DMS 273 treated with DMSO at 0.1 percent for 48 hours (cell line): ENCODE results near the gene INSL3.

Experiments
- DNase-seq: peaks from one replicate; lab custom pipeline; 2025; lab: John Stamatoyannopoulos, UW

The INSL3 gene

GRCh38 chr19:17846146-17846545 lies 24.8 kb upstream of the INSL3 start:
- DNase-seq = no peak

- DNase-seq = no peak
Measured at GRCh38 chr19:17843908-17844490, 22.7 kb upstream of the INSL3 start.

- no peak for DNase-seq
Measured at GRCh38 chr19:17843292-17843827, 22.0 kb upstream of the INSL3 start.

- no peak for DNase-seq
Measured at GRCh38 chr19:17842663-17843291, 21.5 kb upstream of the INSL3 start.

- peak; percentile 85 for DNase-seq
Measured at GRCh38 chr19:17841810-17842662, 20.7 kb upstream of the INSL3 start.

GRCh38 chr19:17841371-17841809 lies 20.1 kb upstream of the INSL3 start:
- no peak for DNase-seq

GRCh38 chr19:17840019-17840418 lies 18.7 kb upstream of the INSL3 start:
- DNase-seq = no peak

GRCh38 chr19:17837972-17838371 lies 16.7 kb upstream of the INSL3 start:
- no peak for DNase-seq

- DNase-seq = no peak
Measured at GRCh38 chr19:17836530-17836929, 15.2 kb upstream of the INSL3 start.

GRCh38 chr19:17835182-17836006 lies 14.1 kb upstream of the INSL3 start:
- no peak for DNase-seq

GRCh38 chr19:17834350-17835181 lies 13.2 kb upstream of the INSL3 start:
- DNase-seq = no peak

GRCh38 chr19:17832443-17833208 lies 11.3 kb upstream of the INSL3 start:
- no peak for DNase-seq

GRCh38 chr19:17831419-17831888 lies 10.1 kb upstream of the INSL3 start:
- DNase-seq = no peak

GRCh38 chr19:17830567-17831418 lies 9.5 kb upstream of the INSL3 start:
- DNase-seq = peak; percentile 71

GRCh38 chr19:17829855-17830566 lies 8.7 kb upstream of the INSL3 start:
- DNase-seq = peak; percentile 66

- DNase-seq = no peak
Measured at GRCh38 chr19:17826508-17827056, 5.3 kb upstream of the INSL3 start.

- no peak for DNase-seq
Measured at GRCh38 chr19:17824339-17824738, 3.0 kb upstream of the INSL3 start.
